Measurements from ENCODE around the gene ATP2A3.

GRCh38 chr17:3947318-3947810 lies 16.9 kb downstream of the ATP2A3 start:
- TF ChIP-seq CTCF (IDR thresholded peaks at IDR 0.05) (no peak), POLR2A (IDR thresholded peaks at IDR 0.05) (no peak)

All from adrenal gland (tissue), 5 donors.